HepG2 (cell line): ENCODE results near the gene PYGO2. TPM values are rescaled to one million over a fixed set of nuclear protein-coding genes. Genes with fewer than 3 reads are reported as not detected.
A peak's percentile ranks its signal among the peaks of the same experiment; 100 is the strongest.

Experiments used
- CREM ChIP-seq, 2 experiments: sonication (generic) in 1 of 2; formaldehyde crosslinking in 1 of 2; IDR thresholded peaks; 2 replicates each; pipeline versions ENCODE4 v1.4.0 to v1.6.1; 2016 to 2020; ENCODE audit warnings: antibody characterized with exemption in 1 of 2, mild to moderate bottlenecking in 1 of 2, missing genetic modification reagents in 1 of 2
- ETV6 ChIP-seq: sonication (generic); formaldehyde crosslinking; conservative IDR thresholded peaks from 2 replicates; pipeline ENCODE4 v1.4.0; 2020; ENCODE audit warnings: missing genetic modification reagents
- GABPB1 ChIP-seq: IDR thresholded peaks from 2 replicates; pipeline ENCODE4 v1.6.1; 2016; ENCODE audit warnings: mild to moderate bottlenecking, missing genetic modification reagents, moderate library complexity, missing compliant biosample characterization
- HDAC6 ChIP-seq: fragments of 200-600 bp; sonication (generic); IDR thresholded peaks from 2 replicates; pipeline ENCODE4 v1.7.0; 2017; ENCODE audit warnings: mild to moderate bottlenecking, antibody characterized with exemption, low read length, low read depth
- MIER2 ChIP-seq: IDR thresholded peaks from 2 replicates; pipeline ENCODE4 v1.6.1; 2016; ENCODE audit warnings: missing biosample characterization, missing genetic modification reagents
- PCBP1 ChIP-seq: fragments of 200-400 bp; formaldehyde crosslinking; IDR thresholded peaks from 2 replicates; pipeline ENCODE4 v1.6.1; 2017; ENCODE audit warnings: mild to moderate bottlenecking, low read depth, low read length, borderline replicate concordance
- POGZ ChIP-seq: sonication (generic); formaldehyde crosslinking; IDR thresholded peaks from 2 replicates; pipeline ENCODE4 v1.4.0; 2020; ENCODE audit warnings: mild to moderate bottlenecking, missing genetic modification reagents
- SKI ChIP-seq: fragments of 450-650 bp; IDR thresholded peaks from one replicate; pipeline ENCODE4 v1.6.1; 2018; ENCODE audit warnings: mild to moderate bottlenecking; ENCODE audit not compliant: partially characterized antibody
- SRY ChIP-seq: sonication (generic); formaldehyde crosslinking; IDR thresholded peaks from 2 replicates; pipeline ENCODE4 v1.8.0; 2022; ENCODE audit warnings: mild to moderate bottlenecking, missing genetic modification reagents
- STAG1 ChIP-seq: sonication (generic); formaldehyde crosslinking; IDR thresholded peaks from 2 replicates; pipeline ENCODE4 v1.4.0; 2020; ENCODE audit warnings: missing genetic modification reagents
- SUZ12 ChIP-seq: fragments of 150-350 bp; IDR thresholded peaks from 2 replicates; pipeline ENCODE4 v1.6.1; 2014; ENCODE audit warnings: low read depth, low read length
- TSC22D2 ChIP-seq: sonication (generic); formaldehyde crosslinking; IDR thresholded peaks from 2 replicates; pipeline ENCODE4 v1.5.1; 2020; ENCODE audit warnings: missing genetic modification reagents, mild to moderate bottlenecking, borderline replicate concordance
- ZMYM3 ChIP-seq: sonication (generic); formaldehyde crosslinking; IDR thresholded peaks from 2 replicates; pipeline ENCODE4 v1.5.1; 2020; ENCODE audit warnings: mild to moderate bottlenecking, missing genetic modification reagents
- ZNF20 ChIP-seq: sonication (generic); formaldehyde crosslinking; IDR thresholded peaks from 2 replicates; pipeline ENCODE4 v1.4.0; 2020; ENCODE audit warnings: mild to moderate bottlenecking, moderate library complexity, missing genetic modification reagents
- ZNF263 ChIP-seq: sonication (generic); formaldehyde crosslinking; IDR thresholded peaks from 2 replicates; pipeline ENCODE4 v1.4.0; 2020; ENCODE audit warnings: missing genetic modification reagents
- ZNF460 ChIP-seq: sonication (generic); formaldehyde crosslinking; IDR thresholded peaks from 2 replicates; pipeline ENCODE4 v1.5.1; 2020; ENCODE audit warnings: missing genetic modification reagents, mild to moderate bottlenecking, borderline replicate concordance
- ZNF496 ChIP-seq: sonication (generic); formaldehyde crosslinking; IDR thresholded peaks from 2 replicates; pipeline ENCODE4 v1.8.1; 2023; ENCODE audit warnings: mild to moderate bottlenecking, moderate library complexity, missing genetic modification reagents; ENCODE audit not compliant: insufficient replicate concordance
- ZNF546 ChIP-seq: sonication (generic); formaldehyde crosslinking; conservative IDR thresholded peaks from 2 replicates; pipeline ENCODE4 v1.8.1; 2023; ENCODE audit warnings: mild to moderate bottlenecking, missing genetic modification reagents
- ZNF773 ChIP-seq: sonication (generic); formaldehyde crosslinking; IDR thresholded peaks from 2 replicates; pipeline ENCODE4 v1.4.0; 2020; ENCODE audit warnings: missing genetic modification reagents, borderline replicate concordance
- ZSCAN30 ChIP-seq: sonication (generic); formaldehyde crosslinking; IDR thresholded peaks from 2 replicates; pipeline ENCODE4 v1.5.0; 2020; ENCODE audit warnings: mild to moderate bottlenecking, missing genetic modification reagents
- polyA plus RNA-seq, 8 experiments: library from polyadenylated mRNA; depleted of rRNA in 3 of 8; stranded (reverse) in 7 of 8; unstranded in 1 of 8; fragments of >200 nt; fragmentation: Illumina TruSeq in 4 of 8; extraction: Trizol in 4 of 8; gene quantifications; 2 replicates each; pipeline versions ENCODE4 v1.2.1 to v1.2.3, GENCODE V29; 2011 to 2016; ENCODE audit warnings: low read depth in 4 of 8, missing spikeins in 1 of 8, mixed read lengths in 1 of 8; ENCODE audit not compliant: insufficient read depth in 1 of 8
- total RNA-seq, 5 experiments: library from RNA; depleted of rRNA; stranded (reverse); fragments of >200 nt; fragmentation: Illumina TruSeq; extraction: Trizol; gene quantifications; 2 replicates each; pipeline ENCODE4 v1.2.3, GENCODE V29; 2016; ENCODE audit warnings: low read depth in 1 of 5
- TF ChIP-seq, protein P1 (sequence below): sonication (generic); formaldehyde crosslinking; IDR thresholded peaks from 2 replicates; pipeline ENCODE4 v1.4.0; 2020; ENCODE audit warnings: missing genetic modification reagents
- TF ChIP-seq, protein P2 (sequence below): fragments of 450-650 bp; IDR thresholded peaks from 2 replicates; pipeline ENCODE4 v1.6.1; 2017; ENCODE audit warnings: mild to moderate bottlenecking

PYGO2 gene
- total and polyA plus RNA-seq, 2 of the 13 experiments (the other 11 are each of a cell fraction or from before 2014, with no cell fraction given), result 20.3 to 21.8 TPM

DNA sequence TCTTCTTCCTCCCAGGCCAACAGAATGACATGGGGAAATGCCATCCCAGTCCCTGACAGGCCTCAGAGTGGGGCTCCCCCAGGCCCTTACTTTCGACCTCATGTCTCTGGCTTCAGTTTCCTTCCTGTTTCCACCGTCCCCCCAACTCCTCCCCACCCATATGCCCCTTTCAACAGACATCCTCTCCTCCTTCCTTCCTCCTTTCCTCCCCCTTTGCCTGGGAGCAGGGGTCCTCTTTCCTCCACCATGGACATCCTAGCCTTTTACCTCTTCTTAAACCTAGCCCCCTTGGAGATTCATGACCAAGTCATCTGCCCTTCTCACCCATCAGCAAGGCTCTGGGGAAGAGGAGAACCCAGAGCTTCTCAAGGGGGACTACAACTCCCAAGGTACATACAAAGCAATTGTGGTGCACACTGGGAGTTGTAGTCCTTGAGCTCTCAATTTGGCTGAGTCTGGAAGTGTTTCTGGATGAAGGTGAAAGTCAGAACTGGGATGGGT is 45.1 kb upstream of the PYGO2 start (continued):
- TF ChIP-seq CREM (IDR thresholded peaks at IDR 0.05), result peak; percentile 72; the same call in 1 of the 2 replicates
- no peak for TF ChIP-seq CREM (CRISPR knock-in tag; IDR thresholded peaks at IDR 0.05)
- no peak for TF ChIP-seq ZMYM3
- TF ChIP-seq ZNF460 (CRISPR knock-in tag), result no peak
- TF ChIP-seq STAG1 (CRISPR knock-in tag), result no peak
- TF ChIP-seq, protein P1, sequence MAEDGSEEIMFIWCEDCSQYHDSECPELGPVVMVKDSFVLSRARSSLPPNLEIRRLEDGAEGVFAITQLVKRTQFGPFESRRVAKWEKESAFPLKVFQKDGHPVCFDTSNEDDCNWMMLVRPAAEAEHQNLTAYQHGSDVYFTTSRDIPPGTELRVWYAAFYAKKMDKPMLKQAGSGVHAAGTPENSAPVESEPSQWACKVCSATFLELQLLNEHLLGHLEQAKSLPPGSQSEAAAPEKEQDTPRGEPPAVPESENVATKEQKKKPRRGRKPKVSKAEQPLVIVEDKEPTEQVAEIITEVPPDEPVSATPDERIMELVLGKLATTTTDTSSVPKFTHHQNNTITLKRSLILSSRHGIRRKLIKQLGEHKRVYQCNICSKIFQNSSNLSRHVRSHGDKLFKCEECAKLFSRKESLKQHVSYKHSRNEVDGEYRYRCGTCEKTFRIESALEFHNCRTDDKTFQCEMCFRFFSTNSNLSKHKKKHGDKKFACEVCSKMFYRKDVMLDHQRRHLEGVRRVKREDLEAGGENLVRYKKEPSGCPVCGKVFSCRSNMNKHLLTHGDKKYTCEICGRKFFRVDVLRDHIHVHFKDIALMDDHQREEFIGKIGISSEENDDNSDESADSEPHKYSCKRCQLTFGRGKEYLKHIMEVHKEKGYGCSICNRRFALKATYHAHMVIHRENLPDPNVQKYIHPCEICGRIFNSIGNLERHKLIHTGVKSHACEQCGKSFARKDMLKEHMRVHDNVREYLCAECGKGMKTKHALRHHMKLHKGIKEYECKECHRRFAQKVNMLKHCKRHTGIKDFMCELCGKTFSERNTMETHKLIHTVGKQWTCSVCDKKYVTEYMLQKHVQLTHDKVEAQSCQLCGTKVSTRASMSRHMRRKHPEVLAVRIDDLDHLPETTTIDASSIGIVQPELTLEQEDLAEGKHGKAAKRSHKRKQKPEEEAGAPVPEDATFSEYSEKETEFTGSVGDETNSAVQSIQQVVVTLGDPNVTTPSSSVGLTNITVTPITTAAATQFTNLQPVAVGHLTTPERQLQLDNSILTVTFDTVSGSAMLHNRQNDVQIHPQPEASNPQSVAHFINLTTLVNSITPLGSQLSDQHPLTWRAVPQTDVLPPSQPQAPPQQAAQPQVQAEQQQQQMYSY (CRISPR knock-in tag), result no peak
- no peak for TF ChIP-seq ZSCAN30 (CRISPR knock-in tag)
- no peak for TF ChIP-seq PCBP1
- TF ChIP-seq ZNF773, result no peak
- TF ChIP-seq ETV6 (CRISPR knock-in tag), result no peak
- TF ChIP-seq MIER2 (CRISPR knock-in tag), result no peak
- TF ChIP-seq SUZ12, result peak; percentile 33; the same call in 1 of the 2 replicates
- TF ChIP-seq, protein P2, sequence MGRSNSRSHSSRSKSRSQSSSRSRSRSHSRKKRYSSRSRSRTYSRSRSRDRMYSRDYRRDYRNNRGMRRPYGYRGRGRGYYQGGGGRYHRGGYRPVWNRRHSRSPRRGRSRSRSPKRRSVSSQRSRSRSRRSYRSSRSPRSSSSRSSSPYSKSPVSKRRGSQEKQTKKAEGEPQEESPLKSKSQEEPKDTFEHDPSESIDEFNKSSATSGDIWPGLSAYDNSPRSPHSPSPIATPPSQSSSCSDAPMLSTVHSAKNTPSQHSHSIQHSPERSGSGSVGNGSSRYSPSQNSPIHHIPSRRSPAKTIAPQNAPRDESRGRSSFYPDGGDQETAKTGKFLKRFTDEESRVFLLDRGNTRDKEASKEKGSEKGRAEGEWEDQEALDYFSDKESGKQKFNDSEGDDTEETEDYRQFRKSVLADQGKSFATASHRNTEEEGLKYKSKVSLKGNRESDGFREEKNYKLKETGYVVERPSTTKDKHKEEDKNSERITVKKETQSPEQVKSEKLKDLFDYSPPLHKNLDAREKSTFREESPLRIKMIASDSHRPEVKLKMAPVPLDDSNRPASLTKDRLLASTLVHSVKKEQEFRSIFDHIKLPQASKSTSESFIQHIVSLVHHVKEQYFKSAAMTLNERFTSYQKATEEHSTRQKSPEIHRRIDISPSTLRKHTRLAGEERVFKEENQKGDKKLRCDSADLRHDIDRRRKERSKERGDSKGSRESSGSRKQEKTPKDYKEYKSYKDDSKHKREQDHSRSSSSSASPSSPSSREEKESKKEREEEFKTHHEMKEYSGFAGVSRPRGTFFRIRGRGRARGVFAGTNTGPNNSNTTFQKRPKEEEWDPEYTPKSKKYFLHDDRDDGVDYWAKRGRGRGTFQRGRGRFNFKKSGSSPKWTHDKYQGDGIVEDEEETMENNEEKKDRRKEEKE, result no peak
- no peak for TF ChIP-seq POGZ
- no peak for TF ChIP-seq ZNF496 (CRISPR knock-in tag)
- no peak for TF ChIP-seq SKI
- no peak for TF ChIP-seq ZNF546 (CRISPR knock-in tag)
- peak; percentile 13; the same call in 1 of the 2 replicates for TF ChIP-seq GABPB1 (CRISPR knock-in tag)
- no peak for TF ChIP-seq SRY (CRISPR knock-in tag)
- no peak for TF ChIP-seq TSC22D2
- TF ChIP-seq ZNF263 (CRISPR knock-in tag), result no peak
- no peak for TF ChIP-seq ZNF20 (CRISPR knock-in tag)
- no peak for TF ChIP-seq HDAC6
